GM04503 (cell line): Measurements from ENCODE around the gene KCNMA1.

Experiments
- DNase-seq: peaks from one replicate; pipeline ENCODE4 v3.0.0-alpha.2; 2012; ENCODE audit warnings: low read depth

The KCNMA1 gene

DNA sequence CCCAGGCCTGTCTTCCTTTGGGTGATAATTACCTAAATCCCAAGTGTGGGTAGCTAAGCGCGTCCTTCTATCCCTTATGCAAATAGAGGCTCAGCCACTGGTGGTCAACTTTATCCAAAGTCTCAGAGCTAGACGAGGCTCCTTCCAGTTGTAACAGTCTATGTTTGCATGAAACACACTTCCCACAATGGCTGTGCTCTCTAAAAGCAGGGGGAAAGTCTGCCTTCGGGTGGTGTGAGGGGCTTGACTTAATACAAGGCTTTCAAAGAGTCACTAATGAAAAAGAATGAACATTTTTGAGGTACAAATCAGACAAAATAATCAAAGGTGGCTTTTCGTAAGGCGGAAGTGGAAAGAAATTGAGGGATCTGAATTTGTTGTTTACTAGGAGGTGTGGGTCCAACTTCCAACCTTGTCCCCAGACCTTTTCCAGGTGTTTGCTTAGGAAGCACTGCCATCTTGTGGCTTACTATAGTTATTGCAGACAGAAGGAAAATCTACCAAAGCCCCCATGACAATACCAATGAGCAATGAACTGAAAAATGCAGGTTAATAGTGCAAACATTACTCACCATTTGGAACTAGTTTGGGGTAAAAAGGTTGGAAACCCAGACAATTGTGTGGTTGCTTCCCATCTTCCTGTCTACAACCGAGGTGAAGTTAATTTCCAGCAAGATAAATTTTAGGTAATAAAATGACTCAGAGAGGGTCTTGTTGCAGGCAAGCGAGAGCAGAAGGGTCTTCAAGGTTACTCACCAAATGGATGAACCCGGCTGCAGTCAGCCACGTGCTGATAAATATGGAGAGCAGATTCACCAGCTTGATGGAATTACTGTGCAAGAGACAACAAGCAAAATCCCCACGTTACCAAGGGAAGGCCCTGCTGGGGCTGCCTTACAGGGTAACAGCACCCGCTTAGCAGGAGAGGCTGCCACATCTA, 525.7 kb downstream of the KCNMA1 start:
- DNase-seq, result peak; percentile 58

DNA sequence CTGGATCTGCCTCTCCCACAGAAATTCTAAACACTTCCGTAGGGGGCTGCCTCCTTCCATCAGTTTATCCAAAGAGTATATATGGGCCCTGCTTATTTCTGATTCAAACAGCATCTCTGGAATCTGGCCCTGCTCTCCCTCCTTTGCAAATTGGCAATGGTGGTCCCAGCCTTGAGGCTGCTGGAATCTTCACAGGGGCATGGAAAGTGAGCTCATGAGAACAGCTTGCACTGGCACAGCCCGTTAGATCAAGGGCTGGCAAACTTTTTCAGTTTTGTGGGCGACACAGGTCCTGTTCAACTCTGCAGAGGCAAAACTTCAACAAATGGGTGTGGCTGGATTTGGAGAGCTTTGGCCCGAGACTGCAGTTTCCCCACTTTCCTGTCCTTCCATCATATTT, 526.9 kb downstream of the KCNMA1 start:
- no peak for DNase-seq

DNA sequence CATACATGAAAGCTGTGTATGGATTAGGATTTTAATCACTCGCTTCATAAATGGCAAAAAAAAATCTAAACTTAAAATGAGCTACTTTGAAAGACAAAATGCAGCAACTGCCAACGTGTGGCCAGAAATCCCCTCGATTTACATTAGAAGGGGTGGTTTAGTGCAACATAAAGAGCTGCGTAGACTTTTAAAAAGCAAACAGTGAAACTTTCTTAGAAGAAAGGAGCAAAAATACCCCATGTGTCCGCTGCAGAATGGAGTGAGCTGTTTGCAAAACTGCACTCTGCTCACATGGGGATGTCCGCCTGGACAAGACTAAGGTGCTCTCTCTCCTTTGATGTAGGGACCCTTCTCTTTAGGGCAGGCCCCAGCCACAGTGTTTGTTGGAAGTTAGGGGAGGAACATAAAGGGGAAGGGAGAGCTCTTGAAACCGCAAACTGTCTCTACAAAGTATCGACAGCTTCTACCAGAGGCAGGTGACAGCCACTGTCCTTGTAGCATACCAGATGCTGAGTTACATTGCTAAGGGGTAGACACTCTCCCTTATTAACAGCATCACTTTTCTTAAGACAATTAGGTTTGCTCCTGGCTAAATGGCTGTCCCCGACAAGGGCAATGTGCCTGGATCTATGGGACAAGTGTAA, 528.1 kb downstream of the KCNMA1 start:
- no peak for DNase-seq

DNA sequence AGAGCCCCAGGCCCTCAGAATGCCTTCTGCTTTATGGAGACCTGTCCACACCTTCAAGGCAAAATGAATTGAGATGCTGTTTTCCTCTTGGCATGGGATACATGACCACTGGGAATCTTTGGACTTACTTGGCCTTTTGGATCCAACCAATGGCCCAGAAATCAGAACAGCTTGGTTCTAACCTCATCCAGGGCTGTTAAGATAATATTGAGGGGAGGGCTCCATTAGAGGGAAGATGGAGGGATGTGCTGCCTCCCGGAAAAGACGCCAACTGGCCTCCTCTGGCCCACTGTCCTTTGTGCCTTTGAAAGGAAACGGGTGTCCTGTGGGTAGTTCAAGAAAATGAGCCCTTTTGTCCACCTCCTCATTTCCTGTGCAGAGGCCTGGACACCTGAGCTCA, 530.9 kb downstream of the KCNMA1 start:
- no peak for DNase-seq

DNA sequence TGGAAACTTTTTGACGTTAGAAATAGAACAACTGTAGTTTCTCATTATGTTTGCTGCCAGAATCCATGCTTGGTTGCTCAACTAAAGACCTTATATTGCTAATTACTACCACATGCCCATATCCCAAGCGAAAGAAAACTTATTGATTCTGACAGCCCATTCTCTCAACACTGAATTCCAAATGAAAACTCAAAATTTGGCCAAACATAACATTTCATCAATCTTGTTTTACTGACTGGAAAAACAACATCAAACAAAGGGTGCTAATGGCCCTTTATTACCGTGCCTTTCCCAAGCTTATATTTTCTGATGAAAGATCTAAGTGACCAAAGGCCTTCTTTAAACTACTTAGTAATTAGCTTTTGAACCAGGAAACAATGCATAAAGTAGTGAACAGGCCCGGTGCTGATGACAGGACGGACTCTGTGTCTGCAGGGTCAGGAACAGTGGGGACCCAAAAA, 531.8 kb downstream of the KCNMA1 start:
- peak; percentile 51 for DNase-seq

DNA sequence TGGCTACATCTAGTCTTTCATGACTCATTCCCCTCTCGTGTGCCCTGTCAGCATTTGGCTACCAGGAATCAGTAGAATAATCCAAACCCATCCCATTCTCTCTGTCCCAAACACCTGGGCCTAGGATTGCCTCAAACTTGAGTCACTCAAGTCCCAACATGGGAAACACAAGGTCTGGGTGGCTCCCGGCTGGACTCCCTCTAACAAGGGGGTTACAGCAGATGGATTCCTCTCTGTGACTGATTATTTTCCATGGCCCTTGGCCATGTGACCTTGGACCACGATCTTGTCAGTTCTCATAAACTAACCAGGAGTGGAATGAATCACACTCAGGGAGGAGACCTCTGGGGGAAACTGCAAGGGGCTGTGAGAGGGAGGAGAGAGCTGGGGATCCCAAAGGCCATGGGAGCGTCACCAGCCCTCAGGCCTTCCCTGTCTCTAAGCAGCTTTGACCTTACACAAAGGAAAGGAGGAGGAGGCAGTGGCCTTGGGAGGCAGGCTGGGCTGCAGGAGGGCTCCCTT, 533.1 kb downstream of the KCNMA1 start:
- DNase-seq, result peak; percentile 61

DNA sequence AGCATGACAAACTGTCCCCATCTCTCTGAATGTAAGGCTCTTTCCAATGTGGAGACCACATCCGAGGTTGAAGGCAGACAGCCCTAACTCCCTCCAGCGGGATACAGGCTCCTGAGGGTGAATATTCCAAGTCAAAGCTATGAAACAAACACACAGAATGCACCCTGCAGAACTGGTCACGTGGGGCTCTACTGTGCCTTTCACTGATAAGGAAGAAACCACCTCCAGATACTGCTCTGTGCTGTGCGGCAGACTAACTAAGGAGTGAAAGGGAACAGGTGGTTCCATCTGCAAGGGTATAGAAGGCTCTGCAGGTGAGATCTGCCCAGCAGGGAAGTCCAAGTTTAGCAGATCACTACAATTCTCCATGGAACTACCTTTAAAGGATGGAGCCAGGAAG, 534.4 kb downstream of the KCNMA1 start:
- DNase-seq, result no peak

DNA sequence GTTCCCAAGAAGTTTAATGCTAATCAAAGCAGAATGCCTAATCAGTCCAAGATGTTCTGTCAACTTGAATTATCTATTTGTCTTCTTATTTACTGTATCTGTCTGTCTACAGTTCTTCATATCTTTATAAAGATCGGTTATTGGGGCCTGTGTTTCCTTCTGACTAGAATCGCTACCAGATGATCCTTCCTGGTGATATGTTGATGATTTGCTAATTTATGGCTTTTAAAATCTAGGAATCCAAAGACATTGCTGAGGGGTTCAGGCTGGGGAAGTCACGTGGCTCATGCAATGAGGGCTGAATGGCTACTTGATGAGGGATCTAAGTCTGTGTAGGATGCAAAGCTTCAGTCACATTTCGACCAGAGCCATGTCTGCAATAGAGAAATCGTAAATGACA, 536.3 kb downstream of the KCNMA1 start:
- no peak for DNase-seq

DNA sequence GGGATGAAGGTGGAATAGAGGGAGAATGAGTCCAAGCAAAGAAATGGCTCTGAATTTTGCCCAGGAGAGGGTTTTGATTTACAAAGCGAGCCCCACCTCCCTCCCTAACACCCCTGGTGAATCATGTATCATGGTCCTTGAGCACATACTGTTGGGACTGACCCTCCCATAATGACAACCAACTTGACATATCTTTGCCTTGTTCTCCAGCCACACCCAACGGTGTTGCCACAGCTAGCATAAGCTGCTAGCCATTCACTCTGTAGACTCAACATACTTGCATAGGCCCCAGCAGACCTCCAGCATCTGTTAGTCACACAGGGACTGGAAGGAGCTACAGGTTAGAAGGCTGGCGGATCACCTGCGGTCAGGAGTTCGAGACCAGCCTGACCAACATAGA, 538.5 kb downstream of the KCNMA1 start:
- no peak for DNase-seq

DNA sequence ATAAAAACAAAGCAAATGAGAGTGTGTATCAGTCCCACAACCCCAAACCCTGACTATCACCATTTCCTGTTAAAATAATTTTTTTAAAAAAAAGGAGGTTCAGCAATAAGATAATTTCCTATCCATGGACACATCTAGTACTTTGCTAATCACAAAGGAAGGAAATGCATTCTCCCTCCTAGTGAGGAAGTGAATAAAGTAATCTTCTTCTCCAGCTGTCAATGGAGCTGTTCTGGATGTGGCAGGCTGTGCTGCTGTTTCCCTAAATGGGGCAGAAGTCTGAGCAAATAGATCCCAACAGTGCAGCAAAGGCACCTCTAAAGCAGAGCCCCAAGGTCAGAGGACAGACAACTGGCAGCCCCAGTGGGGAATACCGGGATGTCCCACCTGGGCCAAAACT, 540.0 kb downstream of the KCNMA1 start:
- DNase-seq, result no peak

DNA sequence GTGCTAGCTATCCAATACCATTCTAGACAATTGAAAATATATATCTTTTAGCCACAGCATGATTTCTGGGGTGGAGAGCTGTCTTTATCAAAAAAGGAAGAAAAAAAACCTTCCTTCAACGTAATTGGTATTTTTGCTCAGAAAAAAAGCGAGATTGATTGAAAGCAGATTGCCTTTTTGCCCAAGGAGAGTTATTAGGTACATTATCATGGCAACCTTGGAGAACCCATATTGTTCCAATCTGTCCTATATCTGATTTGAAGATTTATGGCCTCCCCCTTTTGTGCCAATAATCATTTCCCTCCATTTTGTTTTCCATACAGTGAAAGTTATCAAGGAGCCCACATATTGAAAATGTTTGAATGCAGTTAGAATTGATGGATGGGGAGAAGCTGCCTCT, 544.5 kb downstream of the KCNMA1 start:
- DNase-seq, result no peak

DNA sequence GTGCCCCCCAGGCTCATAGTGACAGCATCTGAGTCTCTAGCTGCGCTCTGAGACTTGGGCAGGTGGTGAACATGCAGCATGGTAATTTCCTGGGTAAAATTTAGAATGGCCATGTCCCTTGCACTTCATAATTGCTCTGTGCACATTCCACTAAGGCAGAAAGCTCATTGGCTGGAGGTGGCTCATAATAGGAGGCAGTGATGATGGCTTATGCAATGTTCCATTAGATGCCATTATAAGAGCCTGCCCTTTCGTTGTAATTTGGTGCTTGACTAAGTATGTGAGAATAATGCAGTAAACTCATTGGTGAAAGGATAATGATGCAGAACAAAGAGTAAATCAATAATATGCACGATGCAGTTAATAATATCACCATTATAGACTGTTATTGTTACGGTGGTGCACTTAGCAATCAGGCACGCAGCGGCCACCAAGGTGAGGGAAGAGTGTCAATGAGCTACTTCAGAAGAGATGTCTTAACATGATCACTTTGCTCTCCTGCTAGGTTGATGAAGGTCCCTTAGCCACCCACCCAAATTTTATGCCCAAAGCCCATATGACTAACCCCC, 545.9 kb downstream of the KCNMA1 start:
- no peak for DNase-seq

DNA sequence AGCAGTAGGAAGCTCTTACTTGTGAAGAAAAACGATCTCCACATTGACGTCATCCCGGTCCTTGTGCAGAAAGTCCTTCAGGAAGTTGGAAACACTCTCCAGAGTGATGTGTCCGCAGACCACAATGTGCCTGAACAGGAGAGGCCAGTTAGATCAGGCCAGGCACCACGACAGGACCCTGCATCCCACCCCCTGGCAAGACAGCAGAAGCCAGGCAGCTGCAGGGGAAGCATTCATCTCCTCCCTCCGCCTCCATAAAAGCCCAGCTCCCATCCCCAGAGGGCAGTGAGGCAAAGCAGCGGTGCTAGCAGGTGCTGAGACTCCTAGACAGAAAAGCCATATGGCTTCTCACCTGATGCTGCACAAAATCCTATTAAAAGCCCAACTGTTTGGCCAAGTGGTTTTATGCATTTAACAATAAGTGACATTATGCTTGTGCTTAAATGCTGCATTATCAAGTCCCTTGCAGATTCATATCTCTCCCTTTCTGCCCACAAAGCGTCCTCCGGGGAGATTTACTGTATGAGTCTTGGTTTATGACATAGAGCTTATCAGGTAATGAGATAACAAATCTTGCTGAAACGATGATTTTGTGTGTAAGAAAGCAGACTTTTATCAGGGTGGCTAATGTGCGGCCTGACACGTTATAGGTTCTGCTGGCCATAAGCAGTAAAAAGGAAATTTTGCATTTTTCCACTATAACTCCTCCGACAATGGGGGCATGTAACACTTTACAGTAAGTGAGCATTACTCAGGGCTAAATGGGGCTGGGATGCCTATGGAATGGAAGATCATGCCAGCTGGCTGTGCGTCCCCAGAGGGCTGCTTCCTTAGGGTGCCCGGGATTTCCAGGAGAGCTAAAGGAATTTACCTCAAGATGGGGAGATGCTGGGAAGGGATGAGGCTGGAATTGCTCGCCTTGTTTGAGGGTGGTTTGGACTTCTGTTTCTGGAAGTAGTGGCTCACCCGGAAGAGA, 546.9 kb downstream of the KCNMA1 start:
- no peak for DNase-seq

DNA sequence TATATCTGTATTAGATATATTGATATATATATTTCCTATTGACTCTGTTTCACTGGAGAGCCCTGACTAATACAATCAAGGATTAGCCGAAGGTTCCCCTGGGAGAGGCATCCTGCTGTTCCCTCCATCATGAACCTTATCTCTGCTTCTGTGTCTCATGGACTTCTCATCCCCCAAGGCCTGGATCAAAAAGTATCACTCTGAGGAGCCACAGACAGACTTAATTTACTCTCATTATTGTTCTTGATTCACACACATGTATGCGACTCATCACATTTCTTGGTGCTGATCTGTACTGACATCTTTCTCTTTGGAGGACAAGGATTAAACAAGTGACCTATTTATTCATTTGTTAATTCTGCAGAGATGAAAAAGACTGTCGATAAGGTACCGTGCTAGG, 550.2 kb downstream of the KCNMA1 start:
- no peak for DNase-seq

DNA sequence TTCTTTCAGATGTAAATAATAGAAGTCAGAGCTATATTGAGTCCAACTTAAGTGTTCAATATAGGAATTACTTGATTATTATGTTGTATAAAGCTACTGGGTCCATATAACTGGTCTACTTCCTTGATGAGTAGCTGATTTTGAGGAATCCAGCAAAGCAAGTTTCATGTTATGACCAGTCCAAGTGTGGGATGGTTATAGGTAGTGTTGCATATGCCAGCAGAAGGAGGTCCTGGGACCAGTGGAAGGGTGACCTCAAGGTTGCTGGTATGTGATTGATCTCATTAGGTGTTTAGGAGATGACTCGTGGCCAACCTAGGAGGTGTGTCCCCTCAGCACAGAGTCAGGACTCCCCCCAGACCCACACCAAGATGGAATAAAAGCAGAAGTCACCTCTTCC, 551.5 kb downstream of the KCNMA1 start:
- DNase-seq, result no peak

DNA sequence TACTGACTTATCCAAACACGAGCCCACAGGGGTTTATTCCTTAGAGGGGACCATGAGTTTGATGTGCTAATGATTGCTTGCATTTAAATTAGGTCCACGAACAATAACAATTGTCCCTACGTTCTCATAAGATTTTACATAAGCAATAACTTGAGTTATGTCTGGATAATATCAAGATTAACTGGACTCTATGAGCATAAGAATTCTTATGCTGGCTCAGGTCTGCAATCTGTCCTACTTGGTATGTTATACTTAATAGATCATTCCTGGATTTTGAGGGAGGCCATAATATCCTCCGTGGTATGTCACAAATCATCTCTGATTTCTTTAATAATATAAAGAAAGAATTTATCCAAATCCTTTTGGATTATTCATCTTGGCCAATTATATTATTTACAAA, 552.3 kb downstream of the KCNMA1 start:
- DNase-seq, result no peak

DNA sequence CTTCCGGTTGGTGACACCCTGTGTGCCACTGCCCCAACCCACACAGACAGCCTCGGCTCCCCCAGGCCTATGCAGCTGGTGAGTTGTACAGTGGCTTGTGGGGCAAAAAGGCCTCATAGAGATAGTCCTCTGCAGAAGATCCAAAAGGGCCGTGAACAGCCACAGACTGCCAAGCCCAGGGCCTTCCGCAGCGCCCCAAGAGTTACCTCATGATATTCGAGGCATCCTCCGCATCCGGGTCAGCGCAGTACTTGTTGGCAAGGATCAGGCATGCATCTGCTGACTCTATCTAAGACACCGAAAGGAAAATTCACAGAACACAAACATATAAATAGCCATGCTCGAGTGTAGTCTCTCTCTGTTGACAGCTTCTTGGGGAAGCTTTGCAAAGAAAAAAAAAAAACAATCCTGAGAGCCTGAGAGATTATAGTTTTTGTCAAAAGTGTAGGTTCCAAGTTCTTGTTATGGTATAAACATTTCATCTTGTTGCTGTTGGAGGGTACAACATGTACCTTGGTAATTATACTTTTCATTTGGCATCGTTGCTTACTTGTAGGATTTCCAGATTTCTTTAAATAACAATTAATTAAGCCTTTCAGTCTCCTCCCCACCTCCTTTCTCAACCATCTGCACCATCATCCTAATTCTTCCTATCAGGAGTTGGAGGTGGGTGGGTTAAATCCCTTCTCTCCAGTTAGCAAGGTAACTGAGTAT, 553.0 kb downstream of the KCNMA1 start:
- no peak for DNase-seq

DNA sequence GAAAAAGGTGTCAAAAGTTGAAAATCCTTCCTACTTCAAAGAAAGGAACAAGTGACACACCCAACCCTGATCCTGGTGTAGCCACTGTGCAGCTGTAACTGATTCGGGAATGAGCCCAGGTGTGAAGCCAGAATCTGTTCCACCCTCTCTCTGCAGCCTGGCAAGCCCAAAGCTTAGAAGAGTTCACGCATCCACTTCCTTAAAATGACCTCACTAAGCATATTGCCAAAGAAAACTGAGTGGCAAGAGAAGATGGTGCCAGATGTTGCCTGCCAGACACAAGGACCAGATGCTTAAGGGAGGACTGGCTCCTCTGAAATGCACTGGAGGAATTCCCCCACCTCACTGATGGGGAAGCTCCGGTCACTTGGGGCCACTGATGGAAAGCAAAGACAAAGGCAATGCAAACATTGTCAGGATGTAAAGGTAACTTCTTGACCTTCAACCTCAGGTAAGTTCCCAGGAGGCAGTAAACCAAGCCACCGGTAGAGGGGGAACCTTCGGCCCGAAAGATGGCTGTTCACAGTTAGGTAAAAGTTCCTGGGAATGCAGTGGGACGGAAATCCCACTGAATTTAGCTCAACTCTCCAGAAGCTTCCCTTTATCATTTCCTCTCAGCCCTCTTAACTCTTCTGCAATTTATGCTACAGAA, 554.9 kb downstream of the KCNMA1 start:
- DNase-seq, result no peak

DNA sequence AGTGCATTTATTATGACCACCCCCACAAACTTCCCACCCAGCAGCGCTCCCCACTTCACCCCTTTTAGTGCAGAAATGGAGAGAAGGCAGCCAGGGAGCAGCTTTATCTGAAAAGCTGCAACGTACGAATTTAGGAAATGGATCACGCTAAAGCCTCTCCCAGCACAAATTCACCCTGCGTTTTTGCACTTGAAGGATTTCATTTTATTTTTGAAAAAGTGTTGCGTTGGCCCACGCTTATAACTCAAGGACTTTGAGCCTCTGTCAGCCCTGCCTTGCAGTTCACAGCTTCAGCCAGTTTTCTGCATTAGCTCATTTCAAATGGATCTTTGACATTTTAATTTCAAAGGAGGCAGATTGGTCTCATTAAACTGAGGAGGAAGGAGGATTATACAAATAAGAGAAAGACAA, 556.1 kb downstream of the KCNMA1 start:
- no peak for DNase-seq

DNA sequence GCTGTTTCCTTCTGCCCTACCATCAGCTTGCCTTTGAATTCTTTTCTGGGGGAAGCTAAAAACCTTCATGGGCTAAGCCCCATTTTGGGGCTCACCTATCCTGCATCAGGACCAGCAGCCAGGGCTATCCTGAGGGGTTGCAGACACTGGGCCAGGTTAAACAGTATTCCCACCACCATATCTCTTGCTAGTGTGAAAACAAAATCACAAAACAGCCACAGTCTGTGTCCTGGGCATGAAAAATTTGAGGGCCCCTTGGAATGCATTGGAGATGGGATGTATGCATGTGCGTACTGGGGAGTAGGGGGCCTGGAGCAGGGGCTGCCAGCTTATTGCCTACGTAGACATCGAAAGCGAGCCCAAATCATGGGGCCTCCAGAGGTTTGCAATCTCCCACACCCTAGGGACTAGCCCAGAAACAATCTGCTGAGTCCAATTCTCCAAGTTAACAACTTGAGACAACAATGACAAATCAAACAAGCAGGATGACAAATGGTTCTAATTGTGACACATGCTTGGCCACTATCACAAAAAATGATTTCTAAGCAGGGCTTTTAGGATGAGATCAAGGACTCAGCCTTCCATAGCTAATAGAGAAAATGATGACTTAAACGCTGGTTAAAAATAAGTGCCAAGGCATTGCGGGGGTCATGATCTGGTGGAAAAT, 557.1 kb downstream of the KCNMA1 start:
- DNase-seq, result no peak
